Astrocyte of the cerebellum (primary cell): ENCODE measurements around the gene NRARP.

ENCODE experiments used
- DNase-seq: peaks from one replicate; pipeline ENCODE4 v3.0.0-alpha.2; 2011; ENCODE audit warnings: low read depth
- H3K4me3 ChIP-seq: 2 replicates; pipeline ENCODE4 v1.5.1; 2011; ENCODE audit warnings: mild to moderate bottlenecking, low read depth, low read length, moderate library complexity
- CTCF ChIP-seq: IDR thresholded peaks from 2 replicates; pipeline ENCODE4 v1.5.1; 2012; ENCODE audit warnings: low read length, low read depth, moderate library complexity, mild to moderate bottlenecking; ENCODE audit errors: missing control alignments
- in situ Hi-C: cut with HindIII; loops from 2 replicates; pipeline ENCODE4 v1.10.0; 2017; ENCODE audit warnings: low sequenced_read_pairs

Gene NRARP

GRCh38 chr9:137298401-137299202 lies 3.5 kb downstream of the NRARP start:
- TF ChIP-seq CTCF = no peak
- H3K4me3 ChIP-seq = no peak overlapping the region
- DNase-seq = no peak
- in situ Hi-C loops = no loop called here

DNA sequence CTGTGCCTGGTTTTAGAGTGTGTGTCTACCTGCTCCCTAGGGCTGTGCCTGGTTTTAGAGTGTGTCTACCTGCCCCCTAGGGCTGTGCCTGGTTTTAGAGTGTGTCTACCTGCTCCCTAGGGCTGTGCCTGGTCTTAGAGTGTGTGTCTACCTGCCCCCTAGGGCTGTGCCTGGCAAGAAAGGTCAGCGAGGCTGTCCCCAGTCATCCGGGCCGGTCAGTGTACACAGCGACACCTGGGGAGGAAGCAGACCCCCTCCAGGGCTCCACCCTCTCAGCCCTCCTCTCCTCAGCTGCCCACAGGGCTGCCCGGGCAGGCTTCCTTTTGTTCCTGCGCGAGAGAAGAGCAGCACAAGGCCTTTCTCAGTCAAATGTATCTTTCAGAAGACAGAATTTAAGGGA lies 4.1 kb downstream of the NRARP start:
- no peak for TF ChIP-seq CTCF
- H3K4me3 ChIP-seq = no peak overlapping the region
- in situ Hi-C loops = no loop called here
- DNase-seq = no peak

DNA sequence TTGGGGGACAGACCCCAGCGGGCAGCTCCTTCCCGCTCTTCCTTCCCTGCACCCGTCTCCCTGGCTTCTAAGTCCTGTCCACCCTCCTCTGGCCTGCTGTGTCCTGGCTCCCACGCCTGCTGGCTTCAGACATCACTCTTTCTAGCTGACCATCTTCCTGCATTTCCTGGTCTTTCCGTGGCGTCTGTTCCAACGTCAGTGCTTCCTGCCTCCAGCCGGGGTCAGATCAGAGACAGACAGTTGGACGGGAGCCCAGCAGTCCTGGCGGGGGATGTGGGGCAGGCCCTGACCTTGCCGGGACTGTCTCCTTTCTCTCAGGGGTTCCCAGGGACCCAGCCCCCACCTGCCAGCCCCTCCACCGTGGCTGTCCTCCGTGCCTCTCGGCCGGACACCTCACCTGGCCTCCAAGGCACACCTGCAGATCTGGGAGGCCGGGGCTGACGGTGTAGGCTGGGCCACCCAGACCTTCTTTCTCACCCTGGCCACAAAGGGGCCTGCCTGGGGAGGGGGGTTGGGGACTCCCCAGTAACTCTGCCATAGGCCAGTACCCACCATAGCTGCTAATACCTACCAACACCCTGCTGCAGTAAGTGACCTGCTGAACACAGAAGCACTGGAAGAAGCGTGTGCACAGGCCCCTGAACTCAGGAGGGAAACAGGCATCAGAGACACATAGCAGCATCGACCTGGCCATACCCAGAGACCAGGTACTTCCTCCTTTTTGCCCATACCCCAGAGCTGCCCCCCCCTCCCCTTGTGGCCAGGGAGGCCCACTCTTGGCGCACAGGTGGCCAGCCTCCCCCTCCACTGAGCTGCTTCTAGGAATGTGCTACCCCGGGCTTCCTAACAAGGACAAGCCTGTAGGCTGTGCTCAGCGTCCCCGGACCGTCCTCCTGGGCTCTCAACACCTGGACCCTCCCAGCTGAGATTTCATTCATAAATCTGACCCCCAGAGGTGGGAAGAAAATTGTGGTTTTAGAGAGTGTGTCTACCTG lies 5.1 kb downstream of the NRARP start:
- TF ChIP-seq CTCF = no peak
- in situ Hi-C loops = no loop called here
- H3K4me3 ChIP-seq = no peak overlapping the region
- DNase-seq = no peak

- H3K4me3 ChIP-seq = no peak overlapping the region
- no peak for DNase-seq
- in situ Hi-C loops = no loop called here
- TF ChIP-seq CTCF = no peak
Observed at GRCh38 chr9:137295849-137296669, 6.0 kb downstream of the NRARP start.

- no peak overlapping the region for H3K4me3 ChIP-seq
- no peak for DNase-seq
- peak; percentile 28 for TF ChIP-seq CTCF
- in situ Hi-C loops = no loop called here
Observed at GRCh38 chr9:137295238-137295811, 6.7 kb downstream of the NRARP start.

DNA sequence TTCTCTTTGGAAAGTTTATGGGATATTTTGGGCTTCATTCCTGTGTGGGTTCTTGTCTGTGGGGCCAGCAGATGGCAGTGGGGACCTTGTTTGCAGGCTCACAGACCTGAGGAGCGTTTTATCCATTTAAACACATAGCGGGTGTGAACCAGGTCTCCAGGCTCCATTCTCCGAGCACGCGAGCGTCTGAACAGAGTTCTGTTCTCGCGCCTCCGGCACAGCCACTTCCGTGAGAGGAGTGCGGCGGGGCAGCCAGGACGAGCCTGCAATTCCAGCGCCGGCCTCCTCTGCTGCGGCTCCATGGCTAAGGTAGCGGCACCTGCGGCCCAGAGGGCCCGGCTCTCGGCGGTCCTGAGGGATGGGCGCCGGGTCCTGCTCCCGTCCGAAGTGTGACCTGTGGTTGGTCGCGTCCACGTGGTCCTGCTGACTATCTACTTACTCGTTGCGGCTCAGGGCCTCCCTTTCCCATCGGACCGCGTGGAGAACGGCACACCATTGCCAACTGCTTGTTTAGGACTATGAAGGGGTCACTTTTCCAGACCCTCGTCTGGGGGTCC lies 7.3 kb downstream of the NRARP start:
- in situ Hi-C loops = no loop called here
- H3K4me3 ChIP-seq = no peak overlapping the region
- DNase-seq = no peak
- TF ChIP-seq CTCF = peak; percentile 40
